Adrenal gland (tissue), 5 donors: ENCODE measurements around the gene KCNIP3.

Experiments used
- CTCF ChIP-seq, 6 experiments: fragments of 450-650 bp in 4 of 6; fragments of 200-600 bp in 2 of 6; sonication (generic) in 1 of 6; IDR thresholded peaks; 1 replicate in 5 of 6; 2 replicates in 1 of 6; pipeline versions ENCODE4 v1.5.1 to v1.8.0; 2016 to 2021; ENCODE audit warnings: antibody characterized with exemption in 6 of 6, mild to moderate bottlenecking in 2 of 6, moderate library complexity in 1 of 6
- POLR2A ChIP-seq, 2 donors: fragments of 450-650 bp; IDR thresholded peaks; one replicate each; pipeline ENCODE4 v1.6.1; 2017; ENCODE audit warnings: antibody characterized with exemption in 2 of 2, mild to moderate bottlenecking in 2 of 2, moderate library complexity in 1 of 2
- donor health status: DM: no; HTN: no; CAD: no.

- TF ChIP-seq CTCF (IDR thresholded peaks at IDR 0.05): no peak
- no peak for TF ChIP-seq POLR2A (IDR thresholded peaks at IDR 0.05)
Measured at GRCh38 chr2:95336406-95336805, 39.3 kb downstream of the KCNIP3 start.
